DMS 273 (cell line): ENCODE data around the gene OR5K1.

Source experiments
- DNase-seq: peaks from one replicate; lab custom pipeline; 2025; ENCODE audit not compliant: unreplicated experiment; lab: John Stamatoyannopoulos, UW

Gene OR5K1

GRCh38 chr3:98513736-98514135 lies 50.7 kb downstream of the OR5K1 start:
- DNase-seq, result no peak

- no peak for DNase-seq
Observed at GRCh38 chr3:98514948-98515347, 51.9 kb downstream of the OR5K1 start.

- no peak for DNase-seq
Observed at GRCh38 chr3:98518816-98519215, 55.8 kb downstream of the OR5K1 start.

- no peak for DNase-seq
Observed at GRCh38 chr3:98519351-98519750, 56.4 kb downstream of the OR5K1 start.

- peak; percentile 75 for DNase-seq
Observed at GRCh38 chr3:98521897-98522543, 59.0 kb downstream of the OR5K1 start.
